Measurements from ENCODE around the gene GFAP.

- TF ChIP-seq, protein P1, sequence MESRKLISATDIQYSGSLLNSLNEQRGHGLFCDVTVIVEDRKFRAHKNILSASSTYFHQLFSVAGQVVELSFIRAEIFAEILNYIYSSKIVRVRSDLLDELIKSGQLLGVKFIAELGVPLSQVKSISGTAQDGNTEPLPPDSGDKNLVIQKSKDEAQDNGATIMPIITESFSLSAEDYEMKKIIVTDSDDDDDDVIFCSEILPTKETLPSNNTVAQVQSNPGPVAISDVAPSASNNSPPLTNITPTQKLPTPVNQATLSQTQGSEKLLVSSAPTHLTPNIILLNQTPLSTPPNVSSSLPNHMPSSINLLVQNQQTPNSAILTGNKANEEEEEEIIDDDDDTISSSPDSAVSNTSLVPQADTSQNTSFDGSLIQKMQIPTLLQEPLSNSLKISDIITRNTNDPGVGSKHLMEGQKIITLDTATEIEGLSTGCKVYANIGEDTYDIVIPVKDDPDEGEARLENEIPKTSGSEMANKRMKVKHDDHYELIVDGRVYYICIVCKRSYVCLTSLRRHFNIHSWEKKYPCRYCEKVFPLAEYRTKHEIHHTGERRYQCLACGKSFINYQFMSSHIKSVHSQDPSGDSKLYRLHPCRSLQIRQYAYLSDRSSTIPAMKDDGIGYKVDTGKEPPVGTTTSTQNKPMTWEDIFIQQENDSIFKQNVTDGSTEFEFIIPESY (IDR thresholded peaks at IDR 0.05; ENCODE audit: borderline replicate concordance, low read depth) = no peak
- TF ChIP-seq CTCF (IDR thresholded peaks at IDR 0.05) (no peak), JUND (IDR thresholded peaks at IDR 0.05) (no peak), FOSL2 (IDR thresholded peaks at IDR 0.05; ENCODE audit: borderline replicate concordance, low read depth) (no peak)
Measured at GRCh38 chr17:44877121-44877520, 38.2 kb downstream of the GFAP start.

All from SK-N-SH (cell line).